Colonic mucosa (tissue), 4 donors: ENCODE measurements around the gene ABRACL. TPM values are rescaled to one million over a fixed set of nuclear protein-coding genes. Genes with fewer than 3 reads are reported as not detected.

Source experiments
- DNase-seq: peaks from one replicate; pipeline ENCODE4 v3.0.0-alpha.2; 2020
- H3K27ac ChIP-seq: fragments of 200-600 bp; one replicate; pipeline ENCODE4 v1.8.0; 2021
- H3K27me3 ChIP-seq: fragments of 200-600 bp; one replicate; pipeline ENCODE4 v1.8.0; 2021
- H3K36me3 ChIP-seq: fragments of 200-600 bp; one replicate; pipeline ENCODE4 v1.8.0; 2021
- H3K4me1 ChIP-seq: fragments of 200-600 bp; one replicate; pipeline ENCODE4 v1.8.0; 2021; ENCODE audit warnings: mild to moderate bottlenecking
- H3K4me3 ChIP-seq: fragments of 200-600 bp; one replicate; pipeline ENCODE4 v1.8.0; 2021
- H3K9ac ChIP-seq, 2 donors: one replicate each; pipeline ENCODE4 v1.7.0; 2013; ENCODE audit warnings: control low read depth in 2 of 2, low read depth in 2 of 2, low read length in 2 of 2
- H3K9me3 ChIP-seq: fragments of 200-600 bp; one replicate; pipeline ENCODE4 v1.8.0; 2021
- CTCF ChIP-seq: fragments of 200-600 bp; IDR thresholded peaks from one replicate; pipeline ENCODE4 v1.8.0; 2022; ENCODE audit warnings: antibody characterized with exemption, mild to moderate bottlenecking
- intact Hi-C: fragments of 100-400 bp; cut with DNase I; formaldehyde crosslinking; loops from one replicate; pipeline ENCODE4 v1.14.1; 2022
- total RNA-seq, 2 donors: library from RNA; stranded (reverse); fragmentation: NEBNext Ultra II Directional in 1 of 2; extraction: Animal tissue kit (Norgen Biotek cat#: 25700) in 1 of 2; gene quantifications; one replicate each; pipeline ENCODE4 v1.2.1, GENCODE V29; 2021
- donor health status: healthy.
- donor health status: DM: no; HTN: no; CAD: no.
- donor health status: DM: no; HTN: no; CAD: no.

Gene ABRACL
- total RNA-seq, 2 donors from 2014 or later = 64.7 to 90.6 TPM

- Histone ChIP-seq H3K9me3 (no peaks in the 10 kb centered on the region), H3K4me1 (no peaks in the 10 kb centered on the region), H3K27ac (no peak overlapping the region), H3K9ac (no peak overlapping the region), H3K36me3 (no peaks in the 10 kb centered on the region), H3K4me3 (no peak overlapping the region), H3K27me3 (no peaks in the 10 kb centered on the region)
- intact Hi-C loops = no loop called here
- no peak for TF ChIP-seq CTCF
- no peak for DNase-seq
Observed at GRCh38 chr6:139007428-139007827, 21.1 kb upstream of the ABRACL start.

- Histone ChIP-seq H3K4me3 (no peak overlapping the region), H3K9me3 (no peaks in the 10 kb centered on the region), H3K27me3 (no peaks in the 10 kb centered on the region), H3K4me1 (no peaks in the 10 kb centered on the region), H3K36me3 (no peaks in the 10 kb centered on the region), H3K27ac (no peak overlapping the region), H3K9ac (no peak overlapping the region)
- no peak for TF ChIP-seq CTCF
- no peak for DNase-seq
- intact Hi-C loops = no loop called here
Observed at GRCh38 chr6:139008117-139008516, 20.4 kb upstream of the ABRACL start.

- H3K27ac ChIP-seq = no peak overlapping the region
- no peak overlapping the region for H3K4me3 ChIP-seq
- no peak for TF ChIP-seq CTCF
- no peak for DNase-seq
- no peaks in the 10 kb centered on the region for H3K9me3 ChIP-seq
- H3K36me3 ChIP-seq = no peaks in the 10 kb centered on the region
- no peak overlapping the region for H3K9ac ChIP-seq
- H3K27me3 ChIP-seq = no peaks in the 10 kb centered on the region
- intact Hi-C loops = no loop called here
- H3K4me1 ChIP-seq = no peaks in the 10 kb centered on the region
Observed at GRCh38 chr6:139010674-139011073, 17.9 kb upstream of the ABRACL start.

- DNase-seq = no peak
- Histone ChIP-seq H3K9me3 (no peaks in the 10 kb centered on the region), H3K4me1 (no peaks in the 10 kb centered on the region), H3K36me3 (no peaks in the 10 kb centered on the region), H3K27me3 (no peaks in the 10 kb centered on the region), H3K27ac (no peak overlapping the region), H3K4me3 (no peak overlapping the region), H3K9ac (no peak overlapping the region)
- intact Hi-C loops = no loop called here
- TF ChIP-seq CTCF = no peak
Observed at GRCh38 chr6:139011980-139012379, 16.6 kb upstream of the ABRACL start.

GRCh38 chr6:139013185-139013800 is 15.3 kb upstream of the ABRACL start:
- no peaks in the 10 kb centered on the region for H3K9me3 ChIP-seq
- no peak overlapping the region for H3K27ac ChIP-seq
- intact Hi-C loops = no loop called here

More at GRCh38 chr6:139013185-139013800, 15.3 kb upstream of the ABRACL start:
- Histone ChIP-seq H3K9ac (no peak overlapping the region), H3K27me3 (no peaks in the 10 kb centered on the region), H3K36me3 (no peaks in the 10 kb centered on the region), H3K4me3 (no peak overlapping the region), H3K4me1 (no peaks in the 10 kb centered on the region)
- DNase-seq = no peak
- TF ChIP-seq CTCF = no peak
